ENCODE results near the gene RIMBP2.

The RIMBP2 gene

DNA sequence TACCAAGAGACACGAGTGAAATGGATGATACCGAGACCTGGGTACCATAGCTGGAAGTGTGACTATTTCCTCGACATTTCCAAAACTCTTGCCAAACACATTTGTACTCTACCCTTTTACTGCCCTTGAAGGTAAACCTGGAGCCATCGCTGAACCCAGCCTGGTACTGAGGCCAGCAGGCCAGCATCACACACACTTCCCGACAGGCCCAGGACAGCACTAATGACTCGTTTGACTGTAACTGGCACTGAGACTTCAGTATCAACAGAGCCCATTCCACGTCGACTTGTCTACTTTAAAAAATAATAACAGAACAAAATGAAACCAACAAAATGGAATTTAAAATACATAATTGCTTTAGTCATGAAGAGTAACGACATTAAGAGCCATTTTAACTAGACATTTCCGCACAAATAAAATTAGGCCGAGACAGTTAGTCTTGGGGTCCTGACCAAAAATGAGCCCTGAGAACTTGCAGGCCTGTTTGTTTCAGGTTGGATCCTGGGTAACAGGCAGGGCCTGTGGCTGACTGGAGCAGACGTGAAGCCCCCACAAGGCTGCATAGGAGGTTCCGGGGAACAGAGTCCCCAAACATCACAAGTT, 94.3 kb downstream of the RIMBP2 start:
- in situ Hi-C loops (cut with MboI; ENCODE audit: low sequenced_read_pairs, unreplicated experiment), result no loop called here
- no peak for TF ChIP-seq CTCF (IDR thresholded peaks at IDR 0.05; ENCODE audit: borderline replicate concordance, control extremely low read depth, extremely low read depth, insufficient read depth, missing control alignments)
- DNase-seq (ENCODE audit: low spot score), result no peak

DNA sequence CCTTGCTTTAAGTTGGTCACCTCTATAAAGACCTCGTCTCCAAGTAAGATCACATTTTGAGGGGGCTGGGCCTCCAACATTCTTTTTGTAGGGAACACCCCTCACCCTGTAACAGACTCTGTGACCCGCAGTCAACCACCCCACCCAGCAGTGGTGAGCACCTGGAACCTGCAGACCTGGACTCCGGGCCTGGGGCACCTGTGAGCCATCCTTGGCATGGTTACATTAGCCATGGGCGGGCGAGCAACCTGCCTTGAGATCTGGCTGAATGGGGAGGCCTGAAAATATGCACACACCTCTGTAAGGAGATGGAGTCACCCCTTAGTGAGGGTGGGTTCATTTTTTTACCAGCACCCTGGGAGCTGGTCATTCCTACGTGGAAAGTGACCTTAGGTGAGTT, 95.3 kb downstream of the RIMBP2 start:
- TF ChIP-seq CTCF (IDR thresholded peaks at IDR 0.05; ENCODE audit: borderline replicate concordance, control extremely low read depth, extremely low read depth, insufficient read depth, missing control alignments), result no peak
- DNase-seq (ENCODE audit: low spot score), result no peak
- in situ Hi-C loops (cut with MboI; ENCODE audit: low sequenced_read_pairs, unreplicated experiment), result no loop called here

- no peak for DNase-seq (ENCODE audit: low spot score)
- in situ Hi-C loops (cut with MboI; ENCODE audit: low sequenced_read_pairs, unreplicated experiment), result no loop called here
These were observed 95.8 kb downstream of the RIMBP2 start for GRCh38 chr12:130620281-130620680.

GRCh38 chr12:130619385-130620001, 96.6 kb downstream of the RIMBP2 start:
- in situ Hi-C loops (cut with MboI; ENCODE audit: low sequenced_read_pairs, unreplicated experiment), result no loop called here
- no peak for DNase-seq (ENCODE audit: low spot score)
- TF ChIP-seq CTCF (IDR thresholded peaks at IDR 0.05; ENCODE audit: borderline replicate concordance, control extremely low read depth, extremely low read depth, insufficient read depth, missing control alignments), result no peak

More at GRCh38 chr12:130620281-130620680, 95.8 kb downstream of the RIMBP2 start:
- no peak for TF ChIP-seq CTCF (IDR thresholded peaks at IDR 0.05; ENCODE audit: borderline replicate concordance, control extremely low read depth, extremely low read depth, insufficient read depth, missing control alignments)

DNA sequence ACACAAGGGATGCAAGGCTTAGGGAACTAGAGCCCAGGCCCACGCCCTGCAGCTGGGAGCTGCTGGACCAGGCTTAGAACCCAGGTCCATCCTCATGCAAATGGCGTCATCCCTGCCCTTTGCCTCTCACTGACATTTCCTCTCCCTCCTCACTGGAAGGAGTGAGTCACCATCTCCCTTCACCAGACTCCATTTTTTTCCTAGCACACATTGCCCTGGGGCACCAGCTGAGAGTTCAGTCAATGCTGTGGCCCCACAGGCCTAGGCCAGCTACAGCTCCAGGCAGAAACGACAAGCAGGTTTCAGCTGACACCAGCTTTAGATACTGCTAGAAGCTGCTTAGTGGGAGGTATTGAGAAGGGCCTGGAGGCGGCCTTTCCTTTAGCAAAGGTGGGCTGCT, 98.9 kb downstream of the RIMBP2 start:
- in situ Hi-C loops (cut with MboI; ENCODE audit: low sequenced_read_pairs, unreplicated experiment), result no loop called here
- no peak for TF ChIP-seq CTCF (IDR thresholded peaks at IDR 0.05; ENCODE audit: borderline replicate concordance, control extremely low read depth, extremely low read depth, insufficient read depth, missing control alignments)
- no peak for DNase-seq (ENCODE audit: low spot score)

- no peak for TF ChIP-seq CTCF (IDR thresholded peaks at IDR 0.05; ENCODE audit: borderline replicate concordance, control extremely low read depth, extremely low read depth, insufficient read depth, missing control alignments)
- DNase-seq (ENCODE audit: low spot score), result no peak
- in situ Hi-C loops (cut with MboI; ENCODE audit: low sequenced_read_pairs, unreplicated experiment), result no loop called here
These were observed 100.2 kb downstream of the RIMBP2 start for GRCh38 chr12:130615861-130616345.
